ENCODE results near the gene ARRDC1.
"Not testable (repeated sequence)": the region's sequence is repeated elsewhere in the genome, so short reads cannot be mapped to it uniquely, and the experiment has no call there.

The ARRDC1 gene, protein sequence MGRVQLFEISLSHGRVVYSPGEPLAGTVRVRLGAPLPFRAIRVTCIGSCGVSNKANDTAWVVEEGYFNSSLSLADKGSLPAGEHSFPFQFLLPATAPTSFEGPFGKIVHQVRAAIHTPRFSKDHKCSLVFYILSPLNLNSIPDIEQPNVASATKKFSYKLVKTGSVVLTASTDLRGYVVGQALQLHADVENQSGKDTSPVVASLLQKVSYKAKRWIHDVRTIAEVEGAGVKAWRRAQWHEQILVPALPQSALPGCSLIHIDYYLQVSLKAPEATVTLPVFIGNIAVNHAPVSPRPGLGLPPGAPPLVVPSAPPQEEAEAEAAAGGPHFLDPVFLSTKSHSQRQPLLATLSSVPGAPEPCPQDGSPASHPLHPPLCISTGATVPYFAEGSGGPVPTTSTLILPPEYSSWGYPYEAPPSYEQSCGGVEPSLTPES

DNA sequence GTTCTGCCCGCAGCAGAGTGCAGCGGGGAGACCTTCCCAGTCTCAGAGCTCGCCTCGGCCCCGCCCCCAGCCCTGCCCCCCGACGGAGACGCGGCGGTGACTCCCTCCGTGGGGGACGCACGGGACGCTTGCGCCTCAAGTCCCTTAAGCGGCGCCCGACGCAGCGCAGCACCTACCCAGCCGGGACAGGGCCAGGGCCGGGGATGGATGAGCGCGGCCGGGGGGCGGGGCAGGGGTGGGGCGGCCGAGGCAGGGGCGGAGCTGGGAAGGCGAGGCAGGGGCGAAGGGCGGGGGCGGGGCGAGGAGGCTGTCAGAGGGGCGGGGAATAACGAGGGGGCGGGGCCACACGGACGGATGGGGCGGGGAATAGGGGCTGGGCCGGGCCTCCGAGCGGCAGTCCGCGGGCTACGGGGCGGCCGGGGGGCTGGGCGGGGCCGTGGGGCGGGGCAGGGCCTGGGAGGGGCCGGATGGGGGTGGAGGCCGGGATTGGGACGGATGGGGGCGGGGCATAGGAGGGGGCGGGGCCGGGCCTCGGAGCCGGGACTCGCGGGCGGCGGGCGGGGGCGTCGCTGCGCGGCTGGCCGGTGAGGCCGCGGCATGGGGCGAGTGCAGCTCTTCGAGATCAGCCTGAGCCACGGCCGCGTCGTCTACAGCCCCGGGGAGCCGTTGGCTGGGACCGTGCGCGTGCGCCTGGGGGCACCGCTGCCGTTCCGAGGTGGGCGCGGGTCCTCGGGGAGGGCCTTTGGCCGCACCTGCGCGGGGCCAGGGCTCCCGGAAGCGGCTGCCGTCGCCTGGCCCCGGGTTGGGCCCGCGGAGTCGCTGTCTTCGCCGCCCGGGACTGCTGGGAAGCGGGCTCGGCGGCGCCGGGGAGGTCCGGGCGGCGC is at the start of gene ARRDC1:
ARRDC1 (plus strand) TSS at position 566 of the 884 bp plus-strand sequence; CDS start at position 598, 32 bp downstream.
- DNase-seq = peak; percentile 78

DNA sequence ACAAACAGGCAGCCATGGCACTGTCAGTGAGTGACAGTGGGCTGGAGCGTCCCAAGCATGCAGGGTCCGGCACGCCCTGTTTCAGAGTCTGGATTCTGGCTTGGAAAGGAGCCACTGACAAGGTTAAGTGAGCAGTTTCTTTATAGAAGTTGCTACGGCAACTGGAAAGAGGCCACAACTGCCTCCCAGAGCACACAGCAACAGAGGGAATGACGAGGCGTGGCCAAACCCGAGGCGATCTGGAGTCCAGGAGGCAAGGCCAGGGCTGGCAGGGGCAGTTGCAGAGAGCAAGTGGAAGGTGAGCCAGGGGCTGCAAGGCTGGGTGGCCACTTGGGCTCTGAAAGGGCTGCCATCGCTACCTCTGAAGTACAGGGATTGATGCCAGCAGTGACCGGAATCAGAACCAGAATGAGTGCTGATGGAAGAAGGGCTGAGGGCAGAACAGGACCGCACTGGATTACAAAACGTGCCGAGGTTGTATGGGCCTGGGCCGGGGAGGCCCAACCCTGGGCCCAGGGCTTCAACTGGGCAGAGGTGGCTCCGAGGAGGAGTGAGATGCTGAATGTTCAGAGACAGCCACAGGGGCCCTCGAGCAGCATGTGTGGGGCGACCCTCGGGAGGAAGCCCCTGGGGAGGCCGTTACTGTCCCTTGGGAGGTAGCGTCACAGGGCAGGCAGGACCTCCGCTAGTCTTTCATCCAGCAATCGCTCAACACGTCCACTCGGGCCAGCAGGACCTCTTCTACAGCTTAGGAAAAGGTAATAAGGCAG is 49.2 kb upstream of the ARRDC1 start:
- no peak for DNase-seq

DNA sequence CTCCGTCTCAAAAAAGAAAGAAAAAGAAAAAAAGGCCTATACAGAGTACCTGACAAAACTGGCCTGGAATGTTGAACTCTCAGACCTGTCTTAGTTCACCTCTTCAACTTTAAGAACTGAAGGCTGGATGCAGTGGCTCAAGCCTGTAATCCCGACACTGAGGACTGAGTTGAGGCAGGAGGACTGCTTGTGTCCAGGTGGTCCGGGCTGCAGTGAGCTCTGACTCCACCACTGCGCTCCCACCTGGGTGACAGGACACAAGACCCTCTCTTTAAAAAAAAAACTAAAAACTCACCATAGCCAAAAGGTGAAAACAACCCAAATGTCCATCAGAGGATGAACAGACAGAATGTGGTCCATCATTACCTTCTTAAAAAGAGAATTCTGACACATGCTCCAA is 47.4 kb upstream of the ARRDC1 start:
- no peak for DNase-seq

DNA sequence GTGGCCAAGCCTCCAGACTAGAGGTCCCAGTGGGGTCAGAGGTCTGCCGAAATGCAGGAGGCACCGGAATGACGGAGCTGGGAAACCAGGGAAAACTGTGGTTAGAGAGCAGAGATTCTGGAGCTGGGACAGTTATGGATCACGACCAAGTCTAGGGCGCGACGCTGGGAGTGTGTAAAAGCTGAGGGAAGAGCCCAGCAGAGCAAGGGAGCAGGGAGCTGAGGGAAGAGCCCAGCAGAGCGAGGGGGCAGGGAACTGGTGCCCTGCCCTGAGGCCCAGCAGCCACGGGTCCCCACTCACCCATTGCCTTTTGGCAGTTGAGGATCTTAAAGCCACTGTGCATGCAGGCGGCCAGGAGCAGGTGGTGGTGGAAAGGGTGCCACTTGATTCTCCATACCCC is 41.4 kb upstream of the ARRDC1 start:
- DNase-seq = no peak

DNA sequence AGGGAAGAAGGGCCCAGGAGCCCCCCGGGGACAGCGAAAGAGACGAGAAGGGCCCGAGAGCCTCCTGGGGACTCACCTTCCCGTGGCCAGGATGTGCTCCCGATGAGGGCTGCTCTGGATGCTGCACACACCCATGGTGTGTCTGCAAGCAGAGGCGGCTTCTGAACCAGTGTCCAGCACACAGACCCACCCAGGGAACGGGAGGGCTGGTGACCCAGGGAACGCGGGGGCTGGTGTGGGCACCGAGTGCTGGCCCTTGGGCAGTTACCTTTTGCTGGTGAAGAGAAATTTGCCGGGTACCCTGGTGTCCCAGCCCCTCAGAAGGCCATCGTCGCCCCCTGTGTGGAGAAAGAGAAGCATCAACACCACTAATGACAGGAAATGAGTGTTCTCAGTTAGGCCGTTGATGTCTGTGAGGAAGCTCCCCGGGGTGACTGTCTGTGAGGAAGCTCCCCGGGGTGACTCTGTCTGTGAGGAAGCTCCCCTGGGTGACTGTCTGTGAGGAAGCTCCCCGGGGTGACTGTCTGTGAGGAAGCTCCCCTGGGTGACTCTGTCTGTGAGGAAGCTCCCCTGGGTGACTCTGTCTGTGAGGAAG is 40.6 kb upstream of the ARRDC1 start:
- no peak for DNase-seq

DNA sequence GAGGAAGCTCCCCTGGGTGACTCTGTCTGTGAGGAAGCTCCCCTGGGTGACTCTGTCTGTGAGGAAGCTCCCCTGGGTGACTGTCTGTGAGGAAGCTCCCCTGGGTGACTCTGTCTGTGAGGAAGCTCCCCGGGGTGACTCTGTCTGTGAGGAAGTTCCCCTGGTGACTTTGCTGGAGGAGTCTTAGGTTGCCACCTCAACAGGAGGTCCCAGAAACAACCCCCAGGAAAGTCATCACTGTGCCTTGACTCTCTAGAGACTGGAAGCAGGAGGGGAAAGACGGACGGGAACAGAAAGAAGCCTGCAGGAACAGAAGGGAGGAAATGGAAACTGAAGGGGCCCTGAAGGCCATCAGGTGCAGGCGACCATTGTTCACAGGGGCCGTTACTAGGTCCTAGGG is 37.0 kb upstream of the ARRDC1 start:
- not testable (repeated sequence) for DNase-seq

DNA sequence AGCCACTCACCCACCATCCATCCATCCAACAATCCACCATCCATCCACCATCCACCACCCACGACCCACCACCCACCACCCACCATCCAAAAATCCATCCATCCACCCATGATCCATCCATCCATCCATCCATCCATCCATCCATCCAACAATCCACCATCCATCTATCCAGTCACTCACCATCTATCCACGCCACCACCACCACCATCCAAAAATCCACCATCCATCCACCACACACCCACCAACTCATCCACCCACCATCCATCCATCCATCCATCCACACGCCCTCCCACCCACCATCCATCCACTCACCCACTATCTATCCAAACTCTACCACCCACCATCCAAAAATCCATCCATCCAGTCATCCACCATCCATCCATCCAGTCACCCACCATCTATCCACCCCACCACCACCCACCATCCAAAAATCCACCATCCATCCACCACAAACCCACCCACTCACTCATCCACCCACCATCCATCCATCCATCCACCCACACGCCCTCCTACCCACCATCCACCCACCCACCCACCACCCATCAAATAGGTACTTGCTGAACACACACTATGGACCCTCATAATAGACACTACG is 35.8 kb upstream of the ARRDC1 start:
- DNase-seq = no peak

DNA sequence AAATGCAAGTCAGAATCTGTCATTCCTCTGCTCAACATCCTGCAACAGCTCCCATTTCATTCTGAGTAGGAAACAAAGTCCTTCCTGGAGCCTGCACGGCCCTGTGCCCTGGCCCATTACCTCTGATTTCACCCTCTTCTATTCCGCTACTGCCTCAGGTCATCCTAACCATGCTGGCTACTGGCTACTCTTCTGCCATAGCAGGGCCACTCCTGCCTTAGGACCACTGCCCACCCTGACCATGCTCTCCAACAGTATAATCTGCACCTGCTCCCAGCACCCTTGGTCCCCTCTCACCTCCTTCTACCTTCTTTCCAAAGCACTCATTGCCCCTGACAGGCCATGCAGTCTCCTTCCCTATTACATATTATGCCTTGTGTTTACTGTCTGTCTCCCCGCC is 34.9 kb upstream of the ARRDC1 start:
- no peak for DNase-seq

DNA sequence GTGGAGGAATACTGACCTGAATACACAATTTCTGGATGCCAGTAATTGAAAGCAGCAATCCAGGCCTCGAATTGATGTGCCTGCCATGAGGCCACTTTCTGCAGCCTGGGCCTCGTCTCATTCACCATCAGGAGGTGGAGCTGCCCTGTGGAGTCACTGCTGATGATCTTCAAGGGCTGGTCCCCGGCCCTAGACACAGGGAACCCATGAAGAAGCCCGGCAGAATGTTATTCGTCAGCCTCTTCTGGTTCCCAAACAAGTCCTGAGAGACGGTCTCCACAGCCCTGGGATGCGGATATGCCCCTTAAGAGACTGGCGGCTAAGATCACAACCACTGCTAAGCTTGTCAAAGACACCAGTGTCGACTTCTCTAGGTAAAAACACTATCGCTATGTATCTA is 31.3 kb upstream of the ARRDC1 start:
- no peak for DNase-seq

DNA sequence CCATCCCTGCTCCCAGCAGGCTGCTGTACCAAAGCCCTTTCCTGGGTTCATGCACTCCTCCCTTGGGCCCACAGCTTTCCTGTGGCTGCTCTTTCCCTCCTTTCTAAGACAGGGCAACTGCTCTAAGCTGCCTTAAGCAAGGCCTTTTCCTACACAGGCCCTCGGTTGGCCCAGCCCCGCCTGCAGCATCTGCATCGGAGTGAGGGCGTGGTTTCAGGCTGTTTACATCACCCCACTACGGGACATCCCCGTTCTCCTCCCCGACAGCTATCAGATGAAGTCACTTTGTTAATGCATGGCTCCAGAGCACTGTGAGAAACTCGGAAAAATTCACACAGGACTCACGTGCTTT is 30.1 kb upstream of the ARRDC1 start:
- no peak for DNase-seq

DNA sequence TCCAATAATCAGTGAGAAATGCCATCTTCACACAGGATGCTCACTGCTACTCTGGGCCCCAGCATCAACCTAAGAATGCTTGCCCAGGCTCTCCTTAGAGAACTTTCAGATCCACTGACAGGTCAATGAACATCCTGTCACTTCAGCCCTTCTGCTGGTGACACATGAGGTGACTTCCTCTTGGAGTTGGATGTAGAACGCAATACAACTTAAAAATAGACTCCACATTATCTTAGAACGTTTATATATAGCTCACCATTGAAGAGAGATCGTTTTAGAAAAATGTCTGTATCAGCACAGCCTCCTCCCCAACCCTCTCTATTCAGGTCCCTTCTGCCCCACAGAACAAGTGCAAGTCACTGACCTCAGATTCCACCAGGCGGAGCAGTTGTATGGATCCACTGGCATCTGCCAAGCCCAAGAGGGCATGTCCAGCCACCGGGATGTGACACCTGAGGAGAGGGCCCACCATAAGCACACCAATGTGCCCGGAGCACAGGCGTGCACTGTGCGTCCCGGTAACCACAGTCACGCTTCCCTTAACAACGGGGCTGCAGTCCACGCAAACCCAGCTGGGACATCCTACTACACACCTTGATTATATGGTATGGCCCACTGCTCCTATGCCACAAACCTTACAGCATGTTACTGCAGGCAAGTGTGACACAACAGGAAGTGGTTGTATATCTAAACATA is 29.6 kb upstream of the ARRDC1 start:
- DNase-seq = no peak

DNA sequence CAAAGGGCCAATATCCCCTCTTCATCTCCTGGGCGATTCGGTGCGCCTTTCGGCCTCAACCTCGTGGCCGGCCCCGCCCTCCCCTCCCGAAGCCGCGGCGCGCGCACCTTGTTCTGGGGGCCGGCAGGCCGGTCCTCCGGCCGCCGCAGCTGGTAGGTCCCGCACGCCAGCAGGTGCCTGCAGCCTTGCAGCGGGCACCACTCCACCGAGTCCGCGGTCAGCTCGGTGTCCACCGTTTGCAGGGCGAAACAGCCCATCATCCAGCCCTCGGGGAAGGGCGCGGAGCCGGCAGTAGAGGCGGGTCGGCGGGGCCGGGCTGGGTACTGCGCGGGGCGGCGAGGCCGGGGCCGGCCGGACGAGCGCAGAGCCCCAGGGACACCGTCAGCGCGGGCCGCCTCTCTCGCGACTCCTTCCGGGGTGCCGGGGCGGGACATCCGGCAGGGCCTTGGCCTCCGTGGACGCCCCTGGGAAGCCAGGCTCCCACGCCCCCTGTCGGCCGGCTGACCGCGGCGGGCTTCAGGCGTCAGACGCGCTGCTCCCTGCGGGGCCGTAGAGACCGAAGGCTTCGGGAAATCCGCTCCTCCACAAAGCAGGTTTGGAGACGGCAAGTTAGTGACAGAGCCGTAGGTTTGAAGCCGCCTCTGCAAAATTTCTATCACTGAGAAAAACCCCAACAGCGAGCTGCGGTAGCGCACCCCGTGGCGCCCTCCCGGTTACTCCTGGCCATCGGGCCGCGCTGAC is 26.8 kb upstream of the ARRDC1 start, which contains the start of gene DPH7:
DPH7 (minus strand) TSS at position 408 of the 741 bp plus-strand sequence; CDS start at position 260, 148 bp downstream.
- DNase-seq = peak; percentile 84

DNA sequence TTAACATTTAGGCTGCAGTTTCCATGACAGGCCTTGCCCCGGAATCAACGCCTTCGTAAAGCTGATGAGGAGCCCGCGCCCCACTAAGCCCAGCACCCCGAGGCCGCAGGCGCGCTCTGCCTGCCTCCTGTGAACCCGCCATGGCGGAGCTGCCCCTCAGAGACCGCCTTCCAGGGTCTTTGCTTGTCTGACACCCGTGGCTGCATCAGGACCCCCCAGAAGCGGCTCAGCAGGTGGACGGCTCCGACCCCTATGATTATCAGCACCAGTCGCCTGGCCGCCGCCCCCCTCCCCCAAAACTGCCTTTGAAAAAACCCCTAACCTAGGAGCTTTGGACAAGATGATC is 26.3 kb upstream of the ARRDC1 start:
- no peak for DNase-seq

DNA sequence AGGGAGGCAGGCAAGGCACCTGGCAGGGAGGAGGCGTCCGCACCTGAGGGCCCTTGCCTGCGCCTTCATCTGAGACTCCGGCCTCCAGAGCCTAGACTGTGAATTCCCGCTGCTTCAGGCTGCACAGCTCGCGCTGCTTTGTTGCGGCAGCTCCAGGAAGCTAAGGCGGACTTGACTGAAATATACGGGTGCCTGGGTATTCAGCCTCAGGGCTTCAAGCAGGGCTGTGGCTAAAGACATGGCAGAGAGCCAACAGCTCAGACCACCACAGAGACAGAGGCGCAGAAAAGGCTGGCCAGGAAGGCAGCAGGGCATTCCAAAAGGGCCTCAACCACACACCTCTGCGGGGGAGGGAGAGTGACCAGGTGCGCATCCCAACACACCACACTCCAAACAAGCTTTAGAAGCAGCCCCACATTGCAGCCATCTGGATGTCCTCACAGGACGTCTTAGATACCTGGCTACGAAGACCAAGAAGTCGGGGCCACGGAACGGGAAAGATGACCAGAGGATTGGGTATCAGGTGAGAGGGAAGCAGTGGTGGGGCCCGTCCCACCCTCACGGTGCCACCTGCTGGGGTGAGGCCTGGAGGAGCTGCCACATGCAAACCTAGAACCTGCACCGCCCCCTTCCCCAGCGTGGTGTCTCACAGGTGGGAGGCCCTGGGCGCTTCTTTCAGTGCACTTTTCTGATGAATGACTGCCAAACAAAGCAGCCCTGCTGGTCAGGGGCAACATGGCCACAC is 25.1 kb upstream of the ARRDC1 start:
- DNase-seq = no peak

DNA sequence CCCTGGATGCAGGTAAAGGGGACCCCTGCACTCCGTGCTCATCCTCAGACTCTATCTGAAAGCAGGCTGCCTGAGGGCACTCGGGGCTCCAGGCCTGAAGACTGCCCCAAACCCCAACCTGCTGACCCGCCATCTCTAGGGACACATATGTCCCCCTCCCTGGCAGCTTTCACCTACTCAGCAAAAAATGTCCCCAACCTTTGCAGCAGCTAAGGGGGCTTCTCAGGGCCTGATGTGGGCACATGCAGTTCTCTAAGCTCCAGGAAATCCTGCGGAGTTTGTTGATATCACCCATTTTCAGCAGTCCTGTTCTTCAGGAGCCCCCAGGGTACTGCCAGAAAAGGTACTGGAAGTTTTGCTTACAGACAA is 24.5 kb upstream of the ARRDC1 start:
- no peak for DNase-seq

DNA sequence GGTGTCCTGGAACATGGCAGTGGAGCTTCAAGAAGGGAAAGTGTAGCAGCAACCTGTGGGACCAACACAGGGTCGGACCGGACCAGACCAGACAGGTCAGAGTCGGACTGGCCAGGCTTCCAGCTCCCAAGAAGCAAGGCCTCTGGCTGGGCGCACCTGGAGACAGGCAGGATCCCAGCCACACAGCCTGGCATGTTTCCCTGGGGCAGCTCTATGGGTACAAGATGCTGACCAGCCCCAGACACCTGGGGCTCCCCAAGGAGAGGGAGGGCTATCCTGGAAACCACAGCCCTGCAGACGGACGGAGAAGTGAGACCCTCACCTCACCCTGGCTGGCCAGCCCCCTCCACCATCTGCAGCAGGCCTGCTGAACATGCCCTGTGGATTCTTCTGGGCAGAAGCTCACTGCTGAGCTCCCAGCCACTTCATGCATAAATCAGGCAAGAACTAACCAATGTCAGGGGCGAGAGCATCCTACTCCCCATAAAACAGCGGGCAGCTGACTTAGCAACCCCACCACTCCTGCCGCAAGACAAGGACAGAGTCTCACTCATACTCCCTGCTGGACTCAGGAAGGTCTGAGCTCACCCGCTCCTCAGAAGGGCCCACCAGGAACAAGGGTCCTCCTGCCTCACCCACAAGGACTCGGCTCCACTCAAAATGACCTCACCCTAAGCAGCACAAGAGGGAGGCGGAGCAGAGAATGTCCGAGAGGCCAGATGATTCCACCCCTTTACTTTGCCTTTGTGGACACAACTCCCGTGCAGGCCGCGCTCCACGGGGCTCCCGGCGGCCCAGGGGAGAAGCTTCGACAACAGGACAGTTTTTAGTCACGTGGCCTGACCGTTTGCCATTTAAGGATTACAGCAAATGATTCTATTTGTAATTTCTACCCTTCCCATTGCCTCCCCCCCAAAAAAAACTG is 23.9 kb upstream of the ARRDC1 start:
- DNase-seq = no peak

DNA sequence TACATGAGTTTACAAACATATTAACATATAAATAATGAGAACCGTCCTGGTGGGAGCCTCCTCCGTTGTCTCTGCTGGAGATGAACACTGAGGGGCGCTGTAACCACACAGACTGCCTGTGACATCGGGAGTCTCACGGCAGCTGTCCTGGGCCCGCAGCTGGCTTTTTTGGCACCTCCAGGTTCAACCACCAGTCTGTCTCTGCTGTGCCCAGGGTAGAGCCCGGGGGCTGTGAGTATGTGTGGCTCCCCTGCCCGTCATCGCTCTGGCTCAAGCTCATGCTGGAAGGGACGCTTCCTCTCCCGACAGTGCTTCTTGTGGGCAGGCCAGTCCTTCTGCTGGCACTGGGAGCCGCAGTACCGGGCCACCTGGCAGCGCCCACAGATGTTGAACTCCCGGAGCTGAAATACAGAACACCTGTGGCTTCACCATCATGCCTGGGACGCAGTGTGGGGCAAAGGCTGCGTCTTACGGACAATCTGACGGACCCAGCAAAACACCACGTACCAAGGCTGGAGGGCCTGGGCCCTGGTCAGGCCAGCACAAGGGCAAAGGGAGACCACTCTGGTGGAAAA is 23.1 kb upstream of the ARRDC1 start:
- no peak for DNase-seq

DNA sequence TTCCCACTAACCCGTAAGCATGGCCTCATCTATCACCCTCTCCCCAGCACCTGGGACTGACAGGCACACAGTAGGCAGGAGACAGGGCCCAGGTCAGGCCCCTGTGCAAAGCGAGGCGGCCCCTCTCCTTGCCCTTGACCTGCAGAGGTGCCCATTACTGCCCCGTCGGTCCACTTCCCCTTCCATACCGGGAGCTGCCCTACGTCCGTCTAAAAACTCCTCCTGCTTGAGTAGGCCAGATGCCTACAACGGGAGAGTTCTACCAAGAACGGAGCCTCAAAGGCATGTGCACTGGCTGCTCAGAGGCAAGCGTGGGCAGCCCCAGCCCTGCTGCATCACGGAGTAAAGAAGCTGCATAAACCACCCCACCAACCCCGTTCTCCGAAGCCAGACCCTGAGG is 22.1 kb upstream of the ARRDC1 start:
- no peak for DNase-seq

DNA sequence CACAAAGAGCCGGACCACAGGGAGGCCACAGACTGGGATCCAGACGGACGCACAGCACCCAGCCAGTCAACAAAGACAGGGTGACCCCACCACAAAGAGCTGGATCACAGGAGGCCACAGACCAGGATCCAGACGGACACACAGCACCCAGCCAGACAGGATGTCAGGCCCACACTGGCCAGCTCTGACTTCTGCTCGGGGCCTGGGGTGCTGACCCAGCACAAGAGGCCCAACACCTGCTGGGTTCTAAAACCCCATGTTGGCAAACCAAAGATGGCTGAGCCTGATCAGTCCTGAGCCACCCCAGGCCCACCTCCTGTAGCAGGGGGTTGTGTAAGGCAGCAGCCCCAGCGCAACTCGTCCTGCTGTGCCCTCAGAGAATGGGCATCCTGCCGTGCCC is 21.5 kb upstream of the ARRDC1 start:
- no peak for DNase-seq
